ENCODE data around the gene BAHCC1. TPM values are rescaled to one million over a fixed set of nuclear protein-coding genes. Genes with fewer than 3 reads are reported as not detected.

BAHCC1 gene
- total RNA-seq, 1 experiment from 2014 or later, result 29.8 TPM

DNA sequence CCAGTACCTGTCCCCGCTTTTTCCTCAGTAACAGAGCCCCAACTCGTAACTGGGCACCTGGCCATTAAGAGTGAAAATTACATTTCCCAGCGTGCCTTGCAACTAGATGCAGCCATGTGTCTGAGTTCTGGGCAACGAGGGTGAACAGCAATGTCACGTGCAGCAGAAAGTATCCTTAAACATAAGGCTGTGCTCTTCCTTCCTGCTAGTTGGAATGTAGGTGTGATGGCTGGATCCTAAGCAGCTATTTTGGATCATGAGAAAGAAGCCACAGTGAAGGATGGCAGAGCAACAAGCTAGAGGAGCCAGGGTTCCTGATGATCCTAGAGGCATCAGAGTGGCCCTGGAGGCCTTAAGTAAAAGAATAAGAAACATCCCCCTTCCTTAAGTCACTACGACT, 81.4 kb downstream of the BAHCC1 start:
- H3K36me3 Mint-ChIP-seq, result no peaks in the 10 kb centered on the region
- CTCF ChIA-PET, result no interaction called here

DNA sequence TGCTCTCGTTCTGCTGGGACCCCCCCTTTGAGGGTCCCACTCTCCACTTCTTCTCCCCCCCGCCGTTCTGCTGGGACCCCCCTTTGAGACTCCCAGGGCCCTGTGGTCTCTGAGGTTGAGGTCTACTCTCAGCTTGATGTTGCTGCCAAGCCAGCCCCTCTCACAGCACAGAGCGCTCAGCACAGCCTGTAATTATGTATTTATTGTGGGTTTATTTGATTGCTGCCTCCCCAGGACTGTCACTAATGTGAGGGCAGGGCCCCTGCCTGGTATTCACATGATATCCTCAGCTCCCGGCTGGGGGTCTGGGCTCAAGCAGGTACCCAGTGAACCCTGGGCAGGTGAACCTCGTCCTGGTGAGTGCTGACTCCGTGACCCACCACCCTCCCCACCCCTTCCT, 81.9 kb downstream of the BAHCC1 start:
- Mint-ChIP-seq H3K4me1 (peaks cover 4% of the 10 kb centered on the region; the same call in 1 of the 2 replicates), H3K27ac (no peak overlapping the region), H3K9me3 (peaks cover under 1% of the 10 kb centered on the region; the same call in 1 of the 2 replicates), H3K36me3 (no peaks in the 10 kb centered on the region), H3K4me3 (no peak overlapping the region), H3K27me3 (ENCODE audit: low read depth) (peaks cover 36% of the 10 kb centered on the region)
- DNase-seq (ENCODE audit: low spot score) (no peak), ATAC-seq (no peak)
- ChIA-PET POLR2A (no interaction called here), CTCF (no interaction called here)
- TF ChIP-seq MLX (CRISPR knock-in tag; IDR thresholded peaks at IDR 0.05) (no peak), CBFB (CRISPR knock-in tag; IDR thresholded peaks at IDR 0.05; ENCODE audit: low read depth) (no peak), NFATC4 (CRISPR knock-in tag; IDR thresholded peaks at IDR 0.05) (no peak), ETV6 (CRISPR knock-in tag; IDR thresholded peaks at IDR 0.05) (no peak), NFE2L1 (CRISPR knock-in tag; IDR thresholded peaks at IDR 0.05) (no peak), PRRX2 (CRISPR knock-in tag; IDR thresholded peaks at IDR 0.05) (no peak), FOXJ3 (CRISPR knock-in tag; IDR thresholded peaks at IDR 0.05; ENCODE audit: borderline replicate concordance) (no peak), USF2 (CRISPR knock-in tag; IDR thresholded peaks at IDR 0.05) (no peak), SOX15 (CRISPR knock-in tag; IDR thresholded peaks at IDR 0.05) (no peak), ZNF232 (CRISPR knock-in tag; IDR thresholded peaks at IDR 0.05) (no peak), ZBTB21 (CRISPR knock-in tag; IDR thresholded peaks at IDR 0.05; ENCODE audit: borderline replicate concordance) (no peak), PRDM15 (CRISPR knock-in tag; IDR thresholded peaks at IDR 0.05) (no peak)
- TF ChIP-seq, protein P1, sequence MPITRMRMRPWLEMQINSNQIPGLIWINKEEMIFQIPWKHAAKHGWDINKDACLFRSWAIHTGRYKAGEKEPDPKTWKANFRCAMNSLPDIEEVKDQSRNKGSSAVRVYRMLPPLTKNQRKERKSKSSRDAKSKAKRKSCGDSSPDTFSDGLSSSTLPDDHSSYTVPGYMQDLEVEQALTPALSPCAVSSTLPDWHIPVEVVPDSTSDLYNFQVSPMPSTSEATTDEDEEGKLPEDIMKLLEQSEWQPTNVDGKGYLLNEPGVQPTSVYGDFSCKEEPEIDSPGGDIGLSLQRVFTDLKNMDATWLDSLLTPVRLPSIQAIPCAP (CRISPR knock-in tag; IDR thresholded peaks at IDR 0.05), result no peak
- TF ChIP-seq, protein P2, sequence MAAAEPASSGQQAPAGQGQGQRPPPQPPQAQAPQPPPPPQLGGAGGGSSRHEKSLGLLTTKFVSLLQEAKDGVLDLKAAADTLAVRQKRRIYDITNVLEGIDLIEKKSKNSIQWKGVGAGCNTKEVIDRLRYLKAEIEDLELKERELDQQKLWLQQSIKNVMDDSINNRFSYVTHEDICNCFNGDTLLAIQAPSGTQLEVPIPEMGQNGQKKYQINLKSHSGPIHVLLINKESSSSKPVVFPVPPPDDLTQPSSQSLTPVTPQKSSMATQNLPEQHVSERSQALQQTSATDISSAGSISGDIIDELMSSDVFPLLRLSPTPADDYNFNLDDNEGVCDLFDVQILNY (CRISPR knock-in tag; IDR thresholded peaks at IDR 0.05), result no peak
- TF ChIP-seq, protein P3, sequence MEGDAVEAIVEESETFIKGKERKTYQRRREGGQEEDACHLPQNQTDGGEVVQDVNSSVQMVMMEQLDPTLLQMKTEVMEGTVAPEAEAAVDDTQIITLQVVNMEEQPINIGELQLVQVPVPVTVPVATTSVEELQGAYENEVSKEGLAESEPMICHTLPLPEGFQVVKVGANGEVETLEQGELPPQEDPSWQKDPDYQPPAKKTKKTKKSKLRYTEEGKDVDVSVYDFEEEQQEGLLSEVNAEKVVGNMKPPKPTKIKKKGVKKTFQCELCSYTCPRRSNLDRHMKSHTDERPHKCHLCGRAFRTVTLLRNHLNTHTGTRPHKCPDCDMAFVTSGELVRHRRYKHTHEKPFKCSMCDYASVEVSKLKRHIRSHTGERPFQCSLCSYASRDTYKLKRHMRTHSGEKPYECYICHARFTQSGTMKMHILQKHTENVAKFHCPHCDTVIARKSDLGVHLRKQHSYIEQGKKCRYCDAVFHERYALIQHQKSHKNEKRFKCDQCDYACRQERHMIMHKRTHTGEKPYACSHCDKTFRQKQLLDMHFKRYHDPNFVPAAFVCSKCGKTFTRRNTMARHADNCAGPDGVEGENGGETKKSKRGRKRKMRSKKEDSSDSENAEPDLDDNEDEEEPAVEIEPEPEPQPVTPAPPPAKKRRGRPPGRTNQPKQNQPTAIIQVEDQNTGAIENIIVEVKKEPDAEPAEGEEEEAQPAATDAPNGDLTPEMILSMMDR (IDR thresholded peaks at IDR 0.05), result no peak
- TF ChIP-seq, protein P4, sequence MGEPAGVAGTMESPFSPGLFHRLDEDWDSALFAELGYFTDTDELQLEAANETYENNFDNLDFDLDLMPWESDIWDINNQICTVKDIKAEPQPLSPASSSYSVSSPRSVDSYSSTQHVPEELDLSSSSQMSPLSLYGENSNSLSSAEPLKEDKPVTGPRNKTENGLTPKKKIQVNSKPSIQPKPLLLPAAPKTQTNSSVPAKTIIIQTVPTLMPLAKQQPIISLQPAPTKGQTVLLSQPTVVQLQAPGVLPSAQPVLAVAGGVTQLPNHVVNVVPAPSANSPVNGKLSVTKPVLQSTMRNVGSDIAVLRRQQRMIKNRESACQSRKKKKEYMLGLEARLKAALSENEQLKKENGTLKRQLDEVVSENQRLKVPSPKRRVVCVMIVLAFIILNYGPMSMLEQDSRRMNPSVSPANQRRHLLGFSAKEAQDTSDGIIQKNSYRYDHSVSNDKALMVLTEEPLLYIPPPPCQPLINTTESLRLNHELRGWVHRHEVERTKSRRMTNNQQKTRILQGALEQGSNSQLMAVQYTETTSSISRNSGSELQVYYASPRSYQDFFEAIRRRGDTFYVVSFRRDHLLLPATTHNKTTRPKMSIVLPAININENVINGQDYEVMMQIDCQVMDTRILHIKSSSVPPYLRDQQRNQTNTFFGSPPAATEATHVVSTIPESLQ (CRISPR knock-in tag; IDR thresholded peaks at IDR 0.05), result no peak
- TF ChIP-seq, protein P5, sequence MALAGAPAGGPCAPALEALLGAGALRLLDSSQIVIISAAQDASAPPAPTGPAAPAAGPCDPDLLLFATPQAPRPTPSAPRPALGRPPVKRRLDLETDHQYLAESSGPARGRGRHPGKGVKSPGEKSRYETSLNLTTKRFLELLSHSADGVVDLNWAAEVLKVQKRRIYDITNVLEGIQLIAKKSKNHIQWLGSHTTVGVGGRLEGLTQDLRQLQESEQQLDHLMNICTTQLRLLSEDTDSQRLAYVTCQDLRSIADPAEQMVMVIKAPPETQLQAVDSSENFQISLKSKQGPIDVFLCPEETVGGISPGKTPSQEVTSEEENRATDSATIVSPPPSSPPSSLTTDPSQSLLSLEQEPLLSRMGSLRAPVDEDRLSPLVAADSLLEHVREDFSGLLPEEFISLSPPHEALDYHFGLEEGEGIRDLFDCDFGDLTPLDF (CRISPR knock-in tag; IDR thresholded peaks at IDR 0.05), result no peak

More for the DNA sequence above, 81.4 kb downstream of the BAHCC1 start:
- TF ChIP-seq HMGXB4 (CRISPR knock-in tag; IDR thresholded peaks at IDR 0.05) (no peak), NR2C2 (CRISPR knock-in tag; IDR thresholded peaks at IDR 0.05) (no peak), RORB (CRISPR knock-in tag; IDR thresholded peaks at IDR 0.05) (no peak), MYBL2 (CRISPR knock-in tag; IDR thresholded peaks at IDR 0.05) (no peak)
- DNase-seq (ENCODE audit: low spot score), result no peak
- Mint-ChIP-seq H3K27ac (no peak overlapping the region), H3K4me1 (0 out of 2 replicates have a peak, but pooled peaks cover under 1% of the 10 kb centered on the region), H3K4me3 (no peak overlapping the region), H3K27me3 (ENCODE audit: low read depth) (peaks cover 30% of the 10 kb centered on the region), H3K9me3 (peaks cover 3% of the 10 kb centered on the region; the same call in 1 of the 2 replicates)
- POLR2A ChIA-PET, result no interaction called here
- ATAC-seq, result no peak
